SK-N-MC (cell line): ENCODE measurements around the gene LRRC55.

Source experiments
- EZH2 ChIP-seq: fragments of 200-600 bp; sonication (generic); IDR thresholded peaks from one replicate; pipeline ENCODE4 v1.6.1; 2017; ENCODE audit warnings: antibody characterized with exemption
- FOXP2 ChIP-seq: optimal IDR thresholded peaks from 2 replicates; pipeline ENCODE3; 2011; ENCODE audit warnings: mild to moderate bottlenecking, moderate library complexity; ENCODE audit not compliant: insufficient read depth; ENCODE audit errors: extremely low read length, control extremely low read depth
- POLR2AphosphoS5 ChIP-seq: IDR thresholded peaks from 2 replicates; pipeline ENCODE4 v1.6.1; 2012; ENCODE audit warnings: mild to moderate bottlenecking, low read depth, low read length, borderline replicate concordance

- TF ChIP-seq EZH2, result no peak
- no peak for TF ChIP-seq POLR2AphosphoS5
- no peak for TF ChIP-seq FOXP2
Observed at GRCh38 chr11:57154739-57155138, 27.0 kb upstream of the LRRC55 start.
